Prostate gland (tissue), 1 donor: ENCODE results near the gene OPTC.

Source experiments
- POLR2A ChIP-seq: fragments of 450-650 bp; IDR thresholded peaks from one replicate; pipeline ENCODE4 v1.6.1; 2016; ENCODE audit warnings: antibody characterized with exemption, mild to moderate bottlenecking
- POLR2AphosphoS5 ChIP-seq: sonication (generic); formaldehyde crosslinking; IDR thresholded peaks from one replicate; pipeline ENCODE4 v1.6.1; 2017; ENCODE audit warnings: antibody characterized with exemption

DNA sequence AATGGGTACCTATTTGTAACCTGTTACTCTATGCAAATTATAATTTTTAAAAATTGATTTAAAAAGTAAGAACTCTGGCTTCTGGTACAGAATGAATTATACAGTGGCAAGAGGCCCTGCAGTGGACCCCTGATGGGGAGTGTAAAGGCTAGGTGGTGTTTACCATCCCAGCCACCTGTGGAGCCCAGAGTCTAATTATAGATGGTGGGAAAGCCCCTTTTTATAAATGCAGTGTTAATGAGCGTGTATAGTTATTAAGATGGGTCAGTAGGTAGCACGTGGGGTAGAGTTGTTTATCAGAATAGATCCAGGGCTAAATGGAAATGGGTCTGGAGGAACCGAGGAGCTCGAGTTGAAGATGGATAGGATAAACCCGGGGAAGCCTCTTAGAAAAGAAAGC lies 32.2 kb upstream of the OPTC start:
- TF ChIP-seq POLR2AphosphoS5 = no peak
- no peak for TF ChIP-seq POLR2A
